ENCODE measurements around the gene IL1RAPL2.
"Not testable (repeated sequence)": the region's sequence is repeated elsewhere in the genome, so short reads cannot be mapped to it uniquely, and the experiment has no call there.

IL1RAPL2 gene

DNA sequence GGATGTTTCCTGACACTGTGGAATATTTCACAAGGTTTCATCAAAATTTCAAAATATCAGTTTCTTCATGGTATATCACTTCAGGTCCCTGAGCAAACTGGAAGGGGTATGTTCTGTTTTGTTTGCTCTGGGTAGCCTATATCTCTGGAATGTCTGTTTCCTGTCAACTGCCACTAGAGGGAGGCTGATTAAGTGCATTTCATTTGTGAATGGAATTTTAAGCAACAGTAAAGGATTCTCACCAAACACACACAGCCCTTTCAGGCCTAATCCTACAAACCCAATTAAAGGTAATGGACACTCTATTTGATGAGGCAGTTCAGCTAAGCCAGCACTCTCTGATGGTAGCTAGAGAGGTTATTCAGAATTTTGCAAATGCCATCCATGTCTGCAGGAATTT is 347.3 kb downstream of the IL1RAPL2 start:
- peak; percentile 31 for TF ChIP-seq CTCF (IDR thresholded peaks at IDR 0.05; ENCODE audit: low read depth, low read length)
- TF ChIP-seq, protein P1, sequence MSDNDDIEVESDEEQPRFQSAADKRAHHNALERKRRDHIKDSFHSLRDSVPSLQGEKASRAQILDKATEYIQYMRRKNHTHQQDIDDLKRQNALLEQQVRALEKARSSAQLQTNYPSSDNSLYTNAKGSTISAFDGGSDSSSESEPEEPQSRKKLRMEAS (IDR thresholded peaks at IDR 0.05; ENCODE audit: low read depth, low read length) = no peak
- peak; percentile 2 for DNase-seq (ENCODE audit: low read depth)

DNA sequence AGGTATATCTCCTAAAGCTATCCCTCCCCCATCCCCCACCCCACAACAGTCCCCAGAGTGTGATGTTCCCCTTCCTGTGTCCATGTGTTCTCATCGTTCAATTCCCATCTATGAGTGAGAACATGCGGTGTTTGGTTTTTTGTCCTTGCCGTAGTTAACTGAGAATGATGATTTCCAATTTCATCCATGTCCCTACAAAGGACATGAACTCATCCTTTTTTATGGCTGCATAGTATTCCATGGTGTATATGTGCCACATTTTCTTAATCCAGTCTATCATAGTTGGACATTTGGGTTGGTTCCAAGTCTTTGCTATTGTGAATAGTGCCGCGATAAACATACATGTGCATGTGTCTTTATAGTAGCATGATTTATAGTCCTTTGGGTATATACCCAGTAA is 348.7 kb downstream of the IL1RAPL2 start:
- DNase-seq (ENCODE audit: low read depth); H3K4me3 ChIP-seq (ENCODE audit: low read depth, low read length): not testable (repeated sequence)

More for the DNA sequence above, 347.3 kb downstream of the IL1RAPL2 start:
- H3K4me3 ChIP-seq (ENCODE audit: low read depth, low read length) = no peak overlapping the region

DNA sequence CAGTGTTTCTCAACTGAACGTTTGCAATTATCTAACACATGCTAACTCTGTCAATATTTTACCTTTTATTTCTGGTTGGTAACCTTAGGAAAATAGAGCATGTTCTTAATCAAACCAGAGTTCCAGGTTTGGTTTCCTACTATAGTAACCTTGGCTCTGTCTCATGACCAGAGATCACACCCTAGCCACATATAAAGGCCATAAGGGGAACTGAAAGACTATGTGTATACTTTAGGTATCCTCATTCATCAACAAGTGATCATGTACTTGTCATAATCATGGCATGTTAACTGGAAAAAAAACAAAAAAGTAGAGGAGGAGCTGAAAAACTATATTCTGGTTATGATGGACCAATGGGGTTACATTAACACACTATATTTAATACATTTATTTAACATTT is 352.1 kb downstream of the IL1RAPL2 start:
- no peak for TF ChIP-seq CTCF (IDR thresholded peaks at IDR 0.05; ENCODE audit: low read depth, low read length)
- TF ChIP-seq, protein P1 (IDR thresholded peaks at IDR 0.05; ENCODE audit: low read depth, low read length) = no peak
- TF ChIP-seq POLR2A (IDR thresholded peaks at IDR 0.05; ENCODE audit: extremely low read depth, insufficient read length) = no peak
- no peak for TF ChIP-seq MYC (IDR thresholded peaks at IDR 0.05; ENCODE audit: low read depth, low read length)
- no peak for DNase-seq (ENCODE audit: low read depth)
- H3K4me3 ChIP-seq (ENCODE audit: low read depth, low read length) = no peak overlapping the region

- DNase-seq (ENCODE audit: low read depth) = peak; percentile 0
- no peak for TF ChIP-seq MYC (IDR thresholded peaks at IDR 0.05; ENCODE audit: low read depth, low read length)
- no peak overlapping the region for H3K4me3 ChIP-seq (ENCODE audit: low read depth, low read length)
These were observed 355.7 kb downstream of the IL1RAPL2 start for GRCh38 chrX:104921584-104922205.

DNA sequence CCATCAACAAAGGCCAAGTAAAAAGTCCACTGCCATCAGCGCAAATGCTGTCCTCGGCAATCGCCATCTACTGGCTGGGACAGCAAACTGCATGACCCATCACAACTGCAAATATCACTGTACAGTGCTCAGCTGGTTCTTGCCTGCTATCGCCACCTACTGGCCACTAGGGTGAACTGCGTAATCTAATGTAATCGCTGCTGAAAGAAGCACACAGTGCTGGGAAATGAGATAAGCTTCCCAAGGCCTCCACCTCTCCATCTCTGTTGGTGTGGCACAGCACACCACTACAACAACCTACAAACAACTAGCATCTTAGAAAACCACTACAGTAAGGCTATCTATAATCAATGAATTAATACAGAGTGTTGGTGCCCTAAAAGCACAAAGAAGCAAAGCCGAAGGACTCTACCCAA is 356.2 kb downstream of the IL1RAPL2 start:
- H3K4me3 ChIP-seq (ENCODE audit: low read depth, low read length) = no peak overlapping the region
- TF ChIP-seq, protein P1 (IDR thresholded peaks at IDR 0.05; ENCODE audit: low read depth, low read length) = no peak
- TF ChIP-seq MYC (IDR thresholded peaks at IDR 0.05; ENCODE audit: low read depth, low read length) = no peak
- TF ChIP-seq POLR2A (IDR thresholded peaks at IDR 0.05; ENCODE audit: extremely low read depth, insufficient read length) = no peak
- peak; percentile 93 for TF ChIP-seq CTCF (IDR thresholded peaks at IDR 0.05; ENCODE audit: low read depth, low read length)
- DNase-seq (ENCODE audit: low read depth) = peak; percentile 74

- no peak overlapping the region for H3K4me3 ChIP-seq (ENCODE audit: low read depth, low read length)
- no peak for DNase-seq (ENCODE audit: low read depth)
- TF ChIP-seq CTCF (IDR thresholded peaks at IDR 0.05; ENCODE audit: low read depth, low read length) (no peak), POLR2A (IDR thresholded peaks at IDR 0.05; ENCODE audit: extremely low read depth, insufficient read length) (no peak), MYC (IDR thresholded peaks at IDR 0.05; ENCODE audit: low read depth, low read length) (no peak)
- TF ChIP-seq, protein P1 (IDR thresholded peaks at IDR 0.05; ENCODE audit: low read depth, low read length) = no peak
These were observed 363.3 kb downstream of the IL1RAPL2 start for GRCh38 chrX:104929324-104929723.

GRCh38 chrX:104935581-104935980 is 369.6 kb downstream of the IL1RAPL2 start:
- no peak overlapping the region for H3K4me3 ChIP-seq (ENCODE audit: low read depth, low read length)
- DNase-seq (ENCODE audit: low read depth) = no peak
- no peak for TF ChIP-seq CTCF (IDR thresholded peaks at IDR 0.05; ENCODE audit: low read depth, low read length)
- TF ChIP-seq, protein P1 (IDR thresholded peaks at IDR 0.05; ENCODE audit: low read depth, low read length) = no peak
- no peak for TF ChIP-seq POLR2A (IDR thresholded peaks at IDR 0.05; ENCODE audit: extremely low read depth, insufficient read length)
- no peak for TF ChIP-seq MYC (IDR thresholded peaks at IDR 0.05; ENCODE audit: low read depth, low read length)

Measured in NB4 (cell line).